Panc1 (cell line): ENCODE measurements around the gene ENTPD2. TPM values are rescaled to one million over a fixed set of nuclear protein-coding genes. Genes with fewer than 3 reads are reported as not detected.

Source experiments
- ATAC-seq: fragments of 200-7000 bp; cut with Tn5 transposase; 2 replicates; pipeline ENCODE4 v1.9.1; 2020; ENCODE audit warnings: mild to moderate bottlenecking, moderate library complexity
- BruUV-seq: library from RNA; stranded (reverse); fragments of 400-500 nt; replicated peaks from 2 replicates; lab custom pipeline; 2021; lab: Mats Ljungman, UMichigan
- CTCF ChIA-PET: fragments of 300-600 bp; sonication (Branson Sonifier 250); formaldehyde crosslinking; loops from one replicate; lab custom pipeline; 2022; ENCODE audit warnings: antibody characterized with exemption; lab: Charles Lee
- POLR2A ChIA-PET: fragments of 300-600 bp; sonication (Branson Sonifier 250); formaldehyde crosslinking; loops from one replicate; lab custom pipeline; 2022; ENCODE audit warnings: antibody characterized with exemption; lab: Charles Lee
- DNase-seq: peaks from one replicate; pipeline ENCODE4 v3.0.0-alpha.2; 2010; ENCODE audit warnings: low read depth, low spot score
- H3K27ac ChIP-seq: 2 replicates; pipeline ENCODE4 v1.5.1; 2011; ENCODE audit warnings: mild to moderate bottlenecking, low read length, inconsistent platforms
- H3K27me3 ChIP-seq: fragments of 200-500 bp; sonication (Bioruptor generic); 2 replicates; pipeline ENCODE4 v1.6.0; 2014; ENCODE audit warnings: low read length, inconsistent platforms; ENCODE audit not compliant: control insufficient read depth, insufficient read depth
- H3K36me3 ChIP-seq: fragments of 200-500 bp; sonication (Bioruptor generic); 2 replicates; pipeline ENCODE4 v1.5.1; 2014; ENCODE audit warnings: inconsistent platforms, mild to moderate bottlenecking, low read length, moderate library complexity; ENCODE audit not compliant: control insufficient read depth, insufficient read depth
- H3K4me1 ChIP-seq: 2 replicates; pipeline ENCODE4 v1.5.1; 2011; ENCODE audit warnings: inconsistent platforms, mild to moderate bottlenecking, low read length, moderate library complexity; ENCODE audit not compliant: control insufficient read depth, insufficient read depth
- H3K4me3 ChIP-seq, 2 experiments: 2 replicates each; pipeline ENCODE4 v1.5.1; 2011 to 2012; ENCODE audit warnings: low read depth in 2 of 2, low read length in 2 of 2, mild to moderate bottlenecking in 2 of 2, inconsistent platforms in 1 of 2, moderate library complexity in 1 of 2
- H3K9me3 ChIP-seq: fragments of 200-500 bp; sonication (Bioruptor generic); 2 replicates; pipeline ENCODE4 v1.5.1; 2014; ENCODE audit warnings: low read depth, mild to moderate bottlenecking, inconsistent platforms, low read length, moderate library complexity; ENCODE audit not compliant: control insufficient read depth, insufficient read depth
- CTCF ChIP-seq: fragments of 450-650 bp; IDR thresholded peaks from 2 replicates; pipeline ENCODE4 v1.5.1; 2017; ENCODE audit warnings: mild to moderate bottlenecking
- POLR2AphosphoS5 ChIP-seq: IDR thresholded peaks from 2 replicates; pipeline ENCODE4 v1.6.1; 2012; ENCODE audit warnings: mild to moderate bottlenecking, low read depth, low read length, moderate library complexity
- REST ChIP-seq, 2 experiments: IDR thresholded peaks; 2 replicates each; pipeline ENCODE4 v1.6.1; 2011 to 2012; ENCODE audit warnings: low read depth in 2 of 2, control low read depth in 1 of 2, low read length in 1 of 2, mild to moderate bottlenecking in 1 of 2, moderate library complexity in 1 of 2; ENCODE audit not compliant: insufficient read depth in 1 of 2
- SIN3A ChIP-seq: IDR thresholded peaks from 2 replicates; pipeline ENCODE4 v1.6.1; 2012; ENCODE audit warnings: low read depth, mild to moderate bottlenecking, low read length, moderate library complexity, borderline replicate concordance; ENCODE audit not compliant: insufficient read depth
- TCF7L2 ChIP-seq: IDR thresholded peaks from 2 replicates; pipeline ENCODE4 v1.6.1; 2011; ENCODE audit warnings: mild to moderate bottlenecking, low read depth, low read length, inconsistent platforms
- in situ Hi-C: cut with HindIII; loops from 2 replicates; pipeline ENCODE4 v1.10.0; 2016; ENCODE audit warnings: low sequenced_read_pairs, low pct_unique_long_range_greater_than_20kb
- intact Hi-C: fragments of 100-400 bp; cut with micrococcal nuclease; formaldehyde crosslinking; loops from one replicate; pipeline ENCODE4 v1.10.0; 2022; ENCODE audit not compliant: unreplicated experiment
- total RNA-seq: library from RNA; stranded (reverse); gene quantifications from one replicate; pipeline ENCODE4 v1.2.1, GENCODE V29; 2021; ENCODE audit not compliant: unreplicated experiment

ENTPD2 gene
- total RNA-seq, 1 experiment from 2014 or later: 2.8 TPM

GRCh38 chr9:137007108-137007815 lies 46.6 kb downstream of the ENTPD2 start:
- ChIA-PET CTCF (interaction anchor here (0.6 kb wide), 1 partner anchor 47 kb away, joined by 7 read pairs; no protein-coding TSS in a partner anchor), POLR2A (no interaction called here)
- in situ Hi-C loops: no loop called here
- no TSS peak for BruUV-seq
- DNase-seq: no peak
- Histone ChIP-seq H3K4me1 (no peaks in the 10 kb centered on the region), H3K27me3 (no peaks in the 10 kb centered on the region), H3K27ac (no peak overlapping the region), H3K36me3 (no peaks in the 10 kb centered on the region), H3K9me3 (no peaks in the 10 kb centered on the region), H3K4me3 (no peak overlapping the region)
- intact Hi-C loops: no loop called here
- ATAC-seq: peak; percentile 63
- TF ChIP-seq TCF7L2 (no peak), SIN3A (no peak), POLR2AphosphoS5 (no peak), CTCF (no peak), REST (IDR thresholded peaks at IDR 0.05; ENCODE audit: insufficient read depth in 1 of 2, low read depth in 2 of 2, low read length in 1 of 2) (no peak)

- TF ChIP-seq TCF7L2: no peak
- no peak for TF ChIP-seq POLR2AphosphoS5
- TF ChIP-seq CTCF: no peak
- no peak for TF ChIP-seq SIN3A
- TF ChIP-seq REST (IDR thresholded peaks at IDR 0.05; ENCODE audit: insufficient read depth in 1 of 2, low read depth in 2 of 2, low read length in 1 of 2): no peak
- H3K4me3 ChIP-seq: no peak overlapping the region
- no TSS peak for BruUV-seq
- DNase-seq (no peak), ATAC-seq (no peak)
- no peaks in the 10 kb centered on the region for H3K27me3 ChIP-seq
- H3K27ac ChIP-seq: no peak overlapping the region
- intact Hi-C loops: no loop called here
- H3K36me3 ChIP-seq: no peaks in the 10 kb centered on the region
- in situ Hi-C loops: no loop called here
- H3K4me1 ChIP-seq: no peaks in the 10 kb centered on the region
- ChIA-PET POLR2A (no interaction called here), CTCF (no interaction called here)
- no peaks in the 10 kb centered on the region for H3K9me3 ChIP-seq
These were observed 47.5 kb downstream of the ENTPD2 start for GRCh38 chr9:137006116-137007003.
